Neuronal stem cell (in vitro differentiated cells): ENCODE data around the gene NOS2.
"Not testable (repeated sequence)": the region's sequence is repeated elsewhere in the genome, so short reads cannot be mapped to it uniquely, and the experiment has no call there.

Experiments
- DNase-seq: peaks from one replicate; pipeline ENCODE4 v3.0.0-alpha.2; 2013; ENCODE audit warnings: low spot score
- H2AFZ ChIP-seq: one replicate; pipeline ENCODE4 v1.6.1; 2013; ENCODE audit warnings: mild to moderate bottlenecking, low read length, inconsistent platforms
- H2AK5ac ChIP-seq: 2 replicates; pipeline ENCODE4 v1.6.1; 2013; ENCODE audit warnings: low read depth, mild to moderate bottlenecking, inconsistent platforms, low read length, moderate library complexity, mixed read lengths
- H2BK120ac ChIP-seq: 2 replicates; pipeline ENCODE4 v1.6.1; 2013; ENCODE audit warnings: low read depth, mild to moderate bottlenecking, inconsistent platforms, low read length, moderate library complexity, mixed read lengths
- H2BK12ac ChIP-seq: one replicate; pipeline ENCODE4 v1.6.1; 2013; ENCODE audit warnings: low read length, inconsistent platforms
- H2BK15ac ChIP-seq: 2 replicates; pipeline ENCODE4 v1.6.1; 2013; ENCODE audit warnings: mild to moderate bottlenecking, low read length, inconsistent platforms, mixed read lengths
- H2BK5ac ChIP-seq: one replicate; pipeline ENCODE4 v1.6.1; 2013; ENCODE audit warnings: inconsistent platforms, mild to moderate bottlenecking, low read length, moderate library complexity
- H3K14ac ChIP-seq: one replicate; pipeline ENCODE4 v1.6.1; 2013; ENCODE audit warnings: low read length, inconsistent platforms
- H3K18ac ChIP-seq: 2 replicates; pipeline ENCODE4 v1.6.1; 2013; ENCODE audit warnings: low read length, inconsistent platforms
- H3K23ac ChIP-seq: 2 replicates; pipeline ENCODE4 v1.6.1; 2013; ENCODE audit warnings: low read depth, mild to moderate bottlenecking, mixed read lengths, low read length, inconsistent platforms; ENCODE audit not compliant: poor library complexity
- H3K27ac ChIP-seq: replicated peaks from 3 replicates; pipeline ENCODE4 v1.5.1; 2013; ENCODE audit warnings: low read length, inconsistent platforms
- H3K27me3 ChIP-seq, 3 experiments: 2 replicates each; pipeline ENCODE4 v1.6.1; 2013; ENCODE audit warnings: low read length in 3 of 3, mild to moderate bottlenecking in 2 of 3, inconsistent platforms in 1 of 3, low read depth in 1 of 3, mixed read lengths in 1 of 3, moderate library complexity in 1 of 3; ENCODE audit not compliant: control insufficient read depth in 3 of 3, insufficient read depth in 3 of 3
- H3K36me3 ChIP-seq, 2 donors: replicated peaks in 1 of 2; 2 replicates each; pipeline ENCODE4 v1.6.1; 2013; ENCODE audit warnings: low read length in 2 of 2; ENCODE audit not compliant: control insufficient read depth in 2 of 2, insufficient read depth in 2 of 2
- H3K4ac ChIP-seq: 2 replicates; pipeline ENCODE4 v1.6.1; 2013; ENCODE audit warnings: inconsistent platforms, mild to moderate bottlenecking, low read length, moderate library complexity
- H3K4me1 ChIP-seq, 2 donors: 1 replicate in 1 of 2; 2 replicates in 1 of 2; pipeline ENCODE4 v1.6.1; 2013; ENCODE audit warnings: low read length in 2 of 2, low read depth in 1 of 2; ENCODE audit not compliant: control insufficient read depth in 2 of 2, insufficient read depth in 1 of 2
- H3K4me2 ChIP-seq: one replicate; pipeline ENCODE4 v1.6.1; 2013; ENCODE audit warnings: mild to moderate bottlenecking, low read length, inconsistent platforms; ENCODE audit not compliant: insufficient read depth, poor library complexity, severe bottlenecking
- H3K4me3 ChIP-seq, 2 donors: 2 replicates each; pipeline ENCODE4 v1.5.1; 2013; ENCODE audit warnings: low read length in 2 of 2, mild to moderate bottlenecking in 2 of 2, inconsistent platforms in 1 of 2, moderate library complexity in 1 of 2
- H3K79me1 ChIP-seq: one replicate; pipeline ENCODE4 v1.6.1; 2013; ENCODE audit warnings: low read depth, mild to moderate bottlenecking, inconsistent platforms, low read length, moderate library complexity
- H3K9ac ChIP-seq: one replicate; pipeline ENCODE4 v1.6.1; 2013; ENCODE audit warnings: mild to moderate bottlenecking, low read depth, low read length, inconsistent platforms; ENCODE audit not compliant: poor library complexity
- H3K9me3 ChIP-seq, 2 donors: replicated peaks in 1 of 2; 2 replicates each; pipeline versions ENCODE3 to v1.6.1; 2013; ENCODE audit warnings: low read length in 2 of 2, mild to moderate bottlenecking in 2 of 2, inconsistent platforms in 1 of 2, low read depth in 1 of 2, mixed read lengths in 1 of 2, moderate library complexity in 1 of 2; ENCODE audit not compliant: control insufficient read depth in 2 of 2, insufficient read depth in 1 of 2
- H4K8ac ChIP-seq: one replicate; pipeline ENCODE4 v1.6.1; 2013; ENCODE audit warnings: low read depth, mild to moderate bottlenecking, inconsistent platforms, low read length, moderate library complexity
- H4K91ac ChIP-seq: one replicate; pipeline ENCODE4 v1.6.1; 2013; ENCODE audit warnings: low read length, low read depth, mild to moderate bottlenecking, inconsistent platforms; ENCODE audit not compliant: poor library complexity
- WGBS, 2 donors: extraction: QIAGEN DNeasy Blood & Tissue Kit; methylation state at CpG; one replicate each; pipeline ENCODE4 v1.1.7; 2013; ENCODE audit warnings: missing lambda C conversion rate in 2 of 2, mixed read lengths in 1 of 2; ENCODE audit not compliant: insufficient read length in 2 of 2, insufficient replicate concordance in 1 of 2; ENCODE audit errors: extremely low coverage in 2 of 2; 5-methylcytosine and 5-hydroxymethylcytosine counted together

The NOS2 gene

DNA sequence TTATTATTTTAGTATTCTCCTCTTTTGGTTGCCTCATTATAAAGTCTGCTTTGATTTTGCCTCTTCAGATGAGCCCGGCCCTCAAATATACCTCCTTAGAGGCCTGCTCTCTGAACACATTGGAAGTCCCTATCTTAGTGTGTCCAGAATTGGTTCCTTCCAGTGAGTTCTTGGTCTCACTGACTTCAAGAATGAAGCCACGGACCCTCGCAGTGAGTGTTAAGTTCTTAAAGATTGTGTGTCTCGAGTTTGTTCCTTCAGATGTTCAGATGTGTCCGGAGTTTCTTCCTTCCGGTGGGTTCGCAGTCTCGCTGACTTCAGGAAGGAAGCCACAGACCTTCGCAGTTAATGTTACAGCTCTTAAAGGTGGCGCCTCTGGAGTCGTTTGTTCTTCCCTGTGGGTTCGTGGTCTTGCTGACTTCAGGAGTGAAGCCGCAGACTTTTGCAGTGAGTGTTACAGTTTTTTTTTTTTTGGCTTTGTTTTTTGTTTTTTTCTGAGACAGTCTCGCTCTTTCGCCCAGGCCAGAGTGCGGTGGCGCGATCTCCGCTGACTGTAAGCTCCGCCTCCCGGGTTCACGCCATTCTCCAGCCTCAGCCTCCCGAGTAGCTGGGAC is 45.8 kb upstream of the NOS2 start:
- Histone ChIP-seq H3K27ac (no peak overlapping the region), H3K36me3 (no peaks in the 10 kb centered on the region), H3K9me3 (no peaks in the 10 kb centered on the region), H2AFZ (no peak overlapping the region), H3K14ac (no peak overlapping the region), H3K4me2 (no peak overlapping the region), H4K8ac (no peak overlapping the region), H2BK15ac (no peak overlapping the region), H3K4me1 (no peaks in the 10 kb centered on the region), H2BK12ac (no peak overlapping the region), H3K27me3 (peaks cover 0 to 5% (median 0%) of the 10 kb centered on the region in 3 experiments), H2AK5ac (no peak overlapping the region), H3K9ac (no peak overlapping the region), H3K18ac (no peak overlapping the region), H3K79me1 (no peaks in the 10 kb centered on the region), H4K91ac (no peak overlapping the region), H3K4me3 (no peak overlapping the region), H2BK5ac (no peak overlapping the region), H2BK120ac (no peak overlapping the region), H3K23ac (no peak overlapping the region), H3K4ac (no peak overlapping the region)
- WGBS, 2 donors: no CpG with 5 or more reads among the region's 23 CpGs
- DNase-seq: no peak

- no peak for DNase-seq
- no peak overlapping the region for H2BK12ac ChIP-seq
- H3K79me1 ChIP-seq: no peaks in the 10 kb centered on the region
- H2BK120ac ChIP-seq: no peak overlapping the region
- peaks cover 0 to 8% (median 0%) of the 10 kb centered on the region in 3 experiments for H3K27me3 ChIP-seq
- no peak overlapping the region for H2BK5ac ChIP-seq
- H3K4me2 ChIP-seq: no peak overlapping the region
- no peak overlapping the region for H4K8ac ChIP-seq
- H3K4ac ChIP-seq: no peak overlapping the region
- H3K14ac ChIP-seq: no peak overlapping the region
- no peak overlapping the region for H3K9ac ChIP-seq
- no peak overlapping the region for H3K18ac ChIP-seq
- H3K23ac ChIP-seq: no peak overlapping the region
- no peak overlapping the region for H2AFZ ChIP-seq
- no CpG with 5 or more reads among the region's 13 CpGs for WGBS, 2 donors
- no peak overlapping the region for H4K91ac ChIP-seq
- H3K36me3 ChIP-seq: no peaks in the 10 kb centered on the region
- no peaks in the 10 kb centered on the region for H3K4me1 ChIP-seq
- H3K4me3 ChIP-seq: no peak overlapping the region
- H3K9me3 ChIP-seq: no peaks in the 10 kb centered on the region
- H3K27ac ChIP-seq: no peak overlapping the region
- H2AK5ac ChIP-seq: no peak overlapping the region
- no peak overlapping the region for H2BK15ac ChIP-seq
Measured at GRCh38 chr17:27845264-27846041, 45.1 kb upstream of the NOS2 start.

DNA sequence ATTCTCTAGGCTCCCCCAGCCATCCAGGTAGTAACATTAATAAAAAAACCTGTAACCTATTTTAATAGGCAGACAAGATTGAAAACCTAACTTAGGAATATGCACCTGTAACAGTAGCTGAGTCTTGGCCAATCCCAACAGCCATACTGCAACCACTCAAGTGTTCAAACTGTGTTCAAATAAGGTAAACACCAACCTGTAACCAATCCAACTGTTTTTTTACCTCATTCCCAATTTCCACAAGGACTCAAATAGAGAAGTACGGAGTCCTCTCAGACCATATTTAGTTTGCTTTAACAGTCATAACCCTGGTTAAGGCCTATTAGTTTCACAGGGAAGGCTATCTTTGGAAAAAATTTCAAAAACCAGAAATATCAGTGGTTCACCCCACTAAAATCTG is 40.4 kb upstream of the NOS2 start:
- Histone ChIP-seq H3K4me3 (no peak overlapping the region), H3K4me2 (no peak overlapping the region), H2BK12ac (no peak overlapping the region), H2BK5ac (no peak overlapping the region), H2AFZ (no peak overlapping the region), H4K91ac (no peak overlapping the region), H3K23ac (no peak overlapping the region), H3K27ac (no peak overlapping the region), H3K4ac (no peak overlapping the region), H3K14ac (no peak overlapping the region), H3K36me3 (no peaks in the 10 kb centered on the region), H2AK5ac (no peak overlapping the region), H3K9ac (no peak overlapping the region), H3K27me3 (peaks cover 0 to 12% (median 0%) of the 10 kb centered on the region in 3 experiments), H3K18ac (no peak overlapping the region), H3K9me3 (no peaks in the 10 kb centered on the region), H2BK120ac (no peak overlapping the region), H3K79me1 (no peaks in the 10 kb centered on the region), H3K4me1 (no peaks in the 10 kb centered on the region), H2BK15ac (no peak overlapping the region), H4K8ac (no peak overlapping the region)
- DNase-seq: no peak
- no CpG with 5 or more reads among the region's 1 CpG for WGBS, 2 donors

- not testable (repeated sequence) for H4K91ac ChIP-seq, H4K8ac ChIP-seq, H3K9ac ChIP-seq, H3K4ac ChIP-seq, H3K36me3 ChIP-seq, H2BK15ac ChIP-seq, H3K4me2 ChIP-seq, H3K14ac ChIP-seq, H3K9me3 ChIP-seq, H3K18ac ChIP-seq, H2BK12ac ChIP-seq, H2BK120ac ChIP-seq, H2BK5ac ChIP-seq, H3K23ac ChIP-seq, H3K27ac ChIP-seq, H2AK5ac ChIP-seq, H3K4me1 ChIP-seq, DNase-seq, H3K4me3 ChIP-seq, H3K79me1 ChIP-seq, H2AFZ ChIP-seq
- WGBS, 2 donors: no CpG with 5 or more reads among the region's 1 CpG
- peaks cover 0 to 14% (median 0%) of the 10 kb centered on the region in 3 experiments for H3K27me3 ChIP-seq
Measured at GRCh38 chr17:27840406-27840678, 40.0 kb upstream of the NOS2 start.
